CD4-positive, alpha-beta T cell treated with Interleukin-17A for 4 hours (primary cell): Measurements from ENCODE around the gene TCF7.
A peak's percentile ranks its signal among the peaks of the same experiment; 100 is the strongest.

Source experiments
- DNase-seq: peaks from one replicate; pipeline ENCODE4 v3.0.0-alpha.2; 2020; ENCODE audit warnings: mixed read lengths

The TCF7 gene

GRCh38 chr5:134184155-134185135 lies 70.0 kb downstream of the TCF7 start:
- peak; percentile 82 for DNase-seq

- no peak for DNase-seq
These were observed 73.6 kb downstream of the TCF7 start for GRCh38 chr5:134188092-134188491.

- no peak for DNase-seq
These were observed 74.5 kb downstream of the TCF7 start for GRCh38 chr5:134189031-134189430.

GRCh38 chr5:134195666-134196065 lies 81.2 kb downstream of the TCF7 start:
- DNase-seq, result no peak
